ENCODE measurements around the gene RPP40.

DNA sequence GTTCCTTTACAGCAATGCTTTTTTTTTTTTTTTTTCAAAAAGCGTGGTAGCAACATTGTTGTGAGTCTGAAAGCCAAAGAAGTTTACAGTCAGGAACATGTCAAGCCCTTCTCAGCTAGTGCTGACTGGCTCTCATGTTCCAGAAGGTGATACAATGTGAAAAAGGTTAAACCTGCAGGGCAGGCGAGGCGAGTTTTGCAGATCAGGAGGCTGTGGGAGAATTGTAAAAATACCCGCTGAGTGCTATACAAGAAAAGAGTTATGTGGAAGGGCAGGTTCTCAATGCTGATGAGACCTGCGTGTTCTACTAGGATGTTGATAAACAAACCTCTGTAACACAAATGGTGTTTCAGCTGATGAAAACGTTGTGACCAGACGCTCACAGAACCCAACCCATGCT lies 30.9 kb upstream of the RPP40 start:
- TF ChIP-seq POLR2AphosphoS5 (IDR thresholded peaks at IDR 0.05) (no peak), POLR2A (IDR thresholded peaks at IDR 0.05) (no peak)
- TF ChIP-seq, protein P1, sequence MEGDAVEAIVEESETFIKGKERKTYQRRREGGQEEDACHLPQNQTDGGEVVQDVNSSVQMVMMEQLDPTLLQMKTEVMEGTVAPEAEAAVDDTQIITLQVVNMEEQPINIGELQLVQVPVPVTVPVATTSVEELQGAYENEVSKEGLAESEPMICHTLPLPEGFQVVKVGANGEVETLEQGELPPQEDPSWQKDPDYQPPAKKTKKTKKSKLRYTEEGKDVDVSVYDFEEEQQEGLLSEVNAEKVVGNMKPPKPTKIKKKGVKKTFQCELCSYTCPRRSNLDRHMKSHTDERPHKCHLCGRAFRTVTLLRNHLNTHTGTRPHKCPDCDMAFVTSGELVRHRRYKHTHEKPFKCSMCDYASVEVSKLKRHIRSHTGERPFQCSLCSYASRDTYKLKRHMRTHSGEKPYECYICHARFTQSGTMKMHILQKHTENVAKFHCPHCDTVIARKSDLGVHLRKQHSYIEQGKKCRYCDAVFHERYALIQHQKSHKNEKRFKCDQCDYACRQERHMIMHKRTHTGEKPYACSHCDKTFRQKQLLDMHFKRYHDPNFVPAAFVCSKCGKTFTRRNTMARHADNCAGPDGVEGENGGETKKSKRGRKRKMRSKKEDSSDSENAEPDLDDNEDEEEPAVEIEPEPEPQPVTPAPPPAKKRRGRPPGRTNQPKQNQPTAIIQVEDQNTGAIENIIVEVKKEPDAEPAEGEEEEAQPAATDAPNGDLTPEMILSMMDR (IDR thresholded peaks at IDR 0.05) = no peak

All from breast epithelium (tissue), 3 donors.